GM19324 (cell line): ENCODE measurements around the gene CATSPERZ.
A peak's percentile ranks its signal among the peaks of the same experiment; 100 is the strongest.

Experiments
- ATAC-seq: cut with Tn5 transposase; IDR thresholded peaks from one replicate; pipeline ENCODE4 v1.9.1; 2021; ENCODE audit warnings: mild to moderate bottlenecking, moderate library complexity; ENCODE audit not compliant: unreplicated experiment, low FRiP score

CATSPERZ gene

GRCh38 chr11:64263021-64263946, 36.9 kb upstream of the CATSPERZ start:
- ATAC-seq: no peak

DNA sequence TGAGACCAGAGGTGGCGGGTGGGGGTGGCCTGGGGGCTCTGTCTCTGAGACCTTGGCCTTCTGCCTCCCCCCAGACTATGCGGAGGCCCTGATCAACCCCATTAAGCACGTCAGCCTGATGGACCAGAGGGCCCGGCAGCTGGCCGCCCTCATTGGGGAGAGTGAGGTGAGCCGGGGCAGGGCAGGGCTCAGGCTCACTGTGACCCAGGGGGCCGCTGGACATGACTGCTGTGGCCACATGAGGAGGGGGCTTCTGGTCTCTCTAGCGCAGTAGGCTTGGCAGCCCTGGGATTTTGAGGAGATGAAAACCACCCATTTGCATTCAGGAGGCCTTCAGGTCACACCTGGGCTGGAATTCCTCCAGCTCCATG, 36.2 kb upstream of the CATSPERZ start:
- ATAC-seq: no peak

GRCh38 chr11:64264371-64264852, 35.7 kb upstream of the CATSPERZ start:
- no peak for ATAC-seq

- ATAC-seq: no peak
Measured at GRCh38 chr11:64265176-64266160, 34.7 kb upstream of the CATSPERZ start.

DNA sequence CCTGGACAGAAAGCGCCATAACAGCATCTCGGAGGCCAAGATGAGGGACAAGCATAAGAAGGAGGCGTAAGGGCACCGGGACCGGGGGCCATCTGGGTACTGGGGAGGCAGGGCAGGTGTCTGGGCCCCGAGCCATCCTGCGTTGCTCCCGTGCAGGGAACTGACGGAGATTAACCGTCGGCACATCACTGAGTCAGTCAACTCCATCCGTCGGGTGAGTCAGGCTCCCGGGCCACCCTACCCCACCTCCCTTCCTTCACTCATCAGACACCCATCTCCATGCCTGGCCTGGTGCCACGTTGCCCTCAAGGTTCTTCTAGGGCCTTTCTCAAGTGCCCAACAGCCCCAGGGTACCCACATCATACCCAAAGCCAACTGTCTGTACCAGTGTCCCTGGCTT, 33.8 kb upstream of the CATSPERZ start:
- ATAC-seq: no peak

DNA sequence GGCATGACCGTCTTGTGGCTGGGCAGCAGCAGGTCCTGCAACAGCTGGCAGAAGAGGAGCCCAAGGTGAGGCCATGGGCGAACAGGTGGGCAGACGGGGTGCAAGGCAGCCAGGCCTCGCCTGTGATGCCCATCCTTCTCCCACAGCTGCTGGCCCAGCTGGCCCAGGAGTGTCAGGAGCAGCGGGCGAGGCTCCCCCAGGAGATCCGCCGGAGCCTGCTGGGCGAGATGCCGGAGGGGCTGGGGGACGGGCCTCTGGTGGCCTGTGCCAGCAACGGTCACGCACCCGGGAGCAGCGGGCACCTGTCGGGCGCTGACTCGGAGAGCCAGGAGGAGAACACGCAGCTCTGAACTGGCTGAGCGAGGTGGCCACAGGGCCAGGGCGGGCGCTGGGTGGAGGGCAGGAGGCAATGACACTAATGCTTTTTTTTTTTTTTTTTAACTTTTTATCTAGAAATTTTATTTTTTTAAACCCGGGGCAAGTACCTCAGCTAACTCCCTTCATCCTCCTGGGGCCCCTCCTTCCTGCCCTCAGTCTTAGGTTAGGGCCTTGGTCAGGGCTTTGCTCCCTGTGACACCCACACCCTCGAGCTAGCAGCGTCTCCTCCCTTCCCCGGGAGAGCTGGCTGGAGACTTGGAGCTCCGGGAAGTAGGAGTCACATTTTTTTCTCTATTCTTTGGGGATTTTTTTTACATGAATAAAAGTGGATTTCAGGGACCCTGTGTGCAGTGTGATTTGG, 32.8 kb upstream of the CATSPERZ start:
- no peak for ATAC-seq

DNA sequence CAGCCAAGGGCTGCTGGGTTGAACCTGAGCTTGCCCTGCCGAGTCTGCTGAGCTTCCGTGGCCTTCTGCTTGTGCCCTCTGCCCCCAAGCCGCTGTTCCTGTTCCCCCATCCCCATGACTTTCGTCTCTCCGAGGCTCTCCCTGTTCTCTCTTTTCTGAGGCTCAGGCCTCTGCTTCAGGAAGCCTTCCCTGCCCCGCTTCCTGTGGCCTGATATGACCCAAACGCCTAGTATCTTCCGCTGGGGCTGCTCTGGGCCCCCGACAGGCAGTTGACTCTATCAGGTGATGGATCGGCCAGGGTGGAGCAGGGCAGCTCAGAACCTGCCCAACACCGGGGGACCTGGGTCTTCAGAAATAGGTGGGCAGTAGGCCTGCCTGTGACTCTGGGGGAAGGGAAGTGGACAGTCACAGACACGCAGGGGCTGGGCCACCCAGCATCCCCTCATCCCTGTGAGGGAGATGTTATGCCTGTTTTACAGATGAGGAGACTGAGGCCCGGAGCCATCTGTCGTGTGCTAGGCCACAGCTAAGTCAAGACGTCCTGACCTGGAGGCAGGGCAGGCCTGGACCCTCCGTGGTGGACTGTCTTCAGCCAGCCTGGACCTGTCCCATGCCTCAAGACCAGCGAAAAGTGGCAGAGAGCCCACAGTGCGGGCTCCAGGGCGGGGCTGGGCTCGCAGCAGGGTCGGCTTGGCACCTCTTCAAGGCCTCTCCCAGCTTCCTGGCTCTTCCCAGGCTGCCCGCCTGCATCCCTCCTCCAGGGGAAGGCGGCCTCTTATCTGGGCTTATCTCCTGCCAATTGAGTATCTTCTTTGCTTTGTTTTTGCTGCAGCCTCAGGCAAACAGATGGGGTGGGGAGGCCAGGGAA, 31.9 kb upstream of the CATSPERZ start:
- ATAC-seq: no peak

DNA sequence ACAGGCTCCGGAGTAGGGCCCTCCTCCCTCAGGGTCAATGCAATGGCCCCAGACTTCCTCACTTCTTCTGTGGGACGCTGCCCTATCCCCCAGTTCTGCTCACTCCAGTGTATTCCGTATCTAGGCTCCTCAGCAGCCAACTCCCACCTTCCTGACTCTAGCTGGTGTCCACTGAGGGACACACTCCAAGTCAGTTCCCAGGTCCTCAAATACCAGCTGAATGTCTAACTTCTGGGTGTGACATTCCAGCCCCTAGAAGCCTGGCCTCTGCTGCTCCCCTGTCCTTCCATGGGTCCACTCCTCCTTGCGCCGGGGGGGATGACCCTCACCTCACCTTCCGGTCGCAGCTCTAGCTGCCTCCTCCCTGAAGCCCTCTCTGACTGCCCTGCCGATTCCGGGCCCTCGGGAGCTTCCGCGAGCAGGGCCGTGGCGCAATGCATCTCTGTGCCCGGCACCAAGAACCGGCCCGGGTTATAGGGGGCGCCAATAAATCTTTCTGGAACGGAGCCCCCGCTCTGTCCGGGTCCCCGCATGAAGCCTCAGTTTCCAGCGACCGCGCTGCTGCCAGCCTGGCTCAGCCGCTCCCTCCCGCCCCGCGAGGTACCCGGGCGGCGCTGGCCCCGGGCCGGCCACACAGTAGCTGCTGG, 31.1 kb upstream of the CATSPERZ start:
- ATAC-seq: peak; percentile 18

DNA sequence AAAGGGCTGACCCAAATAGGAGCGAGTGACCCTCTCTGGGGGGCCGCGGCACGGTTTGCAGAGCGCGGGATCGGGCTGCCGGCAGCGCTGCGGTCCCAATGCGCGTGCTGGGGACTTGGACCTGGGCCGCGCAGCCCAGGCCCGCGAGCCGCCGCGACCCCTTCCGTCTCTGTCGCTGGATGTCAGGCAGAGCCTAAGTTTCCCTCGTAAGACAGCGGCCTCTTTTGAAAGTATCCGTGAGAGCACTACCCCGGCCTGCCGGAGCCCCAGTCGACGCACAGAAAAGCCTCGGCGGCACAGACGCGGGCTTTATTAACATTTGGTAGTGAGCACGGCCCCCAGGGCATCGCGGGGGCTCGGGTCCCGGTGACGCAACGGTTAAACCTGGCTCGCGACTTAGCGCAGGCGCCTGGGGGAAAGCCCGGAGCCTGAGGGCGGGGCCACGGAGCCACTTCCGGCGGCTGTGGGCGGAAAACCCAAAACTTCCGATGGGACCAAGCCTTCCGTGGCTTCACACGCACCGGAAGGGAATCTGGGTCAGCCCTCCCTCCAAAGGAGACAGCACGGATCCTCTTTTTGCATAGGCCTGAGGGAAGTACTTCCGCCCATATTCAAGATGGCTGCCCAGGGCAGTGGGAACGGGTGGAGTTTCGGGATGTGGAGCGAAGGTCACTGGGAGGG, 30.5 kb upstream of the CATSPERZ start:
- ATAC-seq: peak; percentile 81

GRCh38 chr11:64275031-64275800, 24.9 kb upstream of the CATSPERZ start:
- no peak for ATAC-seq

GRCh38 chr11:64275841-64276240, 24.3 kb upstream of the CATSPERZ start:
- no peak for ATAC-seq

DNA sequence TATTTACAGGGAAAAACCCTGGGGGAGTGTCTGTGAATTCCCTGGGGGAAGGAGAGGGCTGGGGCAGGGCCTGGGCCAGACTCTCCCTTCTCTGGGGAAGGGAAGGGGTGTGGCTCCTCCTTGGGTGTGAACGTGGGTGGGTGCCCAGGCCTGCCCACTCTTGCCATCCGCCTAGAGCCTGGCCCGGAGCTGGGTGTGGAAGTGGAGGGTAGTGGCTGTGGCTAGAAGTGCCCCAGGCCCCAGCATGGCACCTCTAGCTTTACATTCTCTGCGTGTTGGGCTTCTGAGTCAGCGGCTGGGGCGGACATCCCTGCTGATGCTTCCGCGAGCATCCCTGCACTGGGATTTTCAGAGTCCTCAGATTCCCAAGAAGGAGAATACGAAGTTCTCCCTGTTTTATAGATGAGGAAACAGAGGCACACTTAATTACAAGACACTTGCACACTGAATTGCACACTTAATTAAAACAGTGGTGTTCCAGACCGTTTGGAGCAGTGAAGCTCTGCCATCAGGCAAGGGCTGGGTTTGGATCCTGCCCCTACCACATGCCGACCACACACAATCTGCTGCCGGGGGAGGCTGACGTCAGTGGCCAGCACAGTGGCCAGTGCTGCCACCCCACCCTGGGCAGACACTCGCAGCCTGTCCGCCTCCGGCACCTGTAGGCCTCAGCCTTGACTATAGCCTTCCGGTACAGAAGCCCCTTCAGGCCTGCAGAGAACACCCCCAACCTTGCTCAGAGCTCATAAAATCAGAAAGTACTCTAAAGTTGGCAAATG, 23.3 kb upstream of the CATSPERZ start:
- no peak for ATAC-seq

GRCh38 chr11:64278576-64279190, 21.5 kb upstream of the CATSPERZ start:
- ATAC-seq: no peak

DNA sequence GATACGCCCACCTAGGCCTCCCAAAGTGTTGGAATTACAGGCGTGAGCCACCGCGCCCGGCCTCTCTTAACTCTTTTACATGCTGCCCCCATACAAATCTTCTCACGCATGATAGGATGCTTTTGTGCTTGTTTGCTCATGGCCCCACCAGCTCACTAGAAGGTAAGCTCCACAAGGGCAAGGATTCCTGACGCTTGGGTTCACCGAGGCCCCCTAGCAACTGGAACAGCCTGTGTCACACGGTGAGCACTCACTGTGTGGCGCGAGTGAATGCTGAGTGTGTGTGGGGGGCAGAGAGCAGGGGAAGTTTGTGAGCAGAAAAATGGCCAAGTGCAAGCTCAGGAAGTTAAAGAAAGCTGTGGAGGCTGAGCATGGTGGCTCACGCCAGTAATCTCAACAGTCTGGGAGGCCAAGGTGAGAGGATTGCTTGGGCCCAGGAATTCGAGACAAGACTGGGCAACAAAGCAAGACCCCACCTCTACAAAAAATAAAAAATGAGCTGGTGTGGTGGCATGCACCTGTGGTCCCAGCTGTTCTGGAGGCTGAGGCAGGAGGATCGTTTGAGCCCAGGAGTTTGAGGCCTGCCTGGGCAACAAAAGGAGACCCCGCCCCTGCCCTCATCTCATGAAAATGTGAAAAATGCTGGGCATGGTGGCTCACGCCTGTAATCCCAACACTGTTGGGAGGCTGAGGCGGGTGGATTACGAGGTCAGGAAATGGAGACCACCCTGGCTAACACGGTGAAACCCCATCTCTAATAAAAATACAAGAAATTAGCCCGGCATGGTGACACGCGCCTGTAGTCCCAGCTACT, 18.0 kb upstream of the CATSPERZ start:
- ATAC-seq: no peak

DNA sequence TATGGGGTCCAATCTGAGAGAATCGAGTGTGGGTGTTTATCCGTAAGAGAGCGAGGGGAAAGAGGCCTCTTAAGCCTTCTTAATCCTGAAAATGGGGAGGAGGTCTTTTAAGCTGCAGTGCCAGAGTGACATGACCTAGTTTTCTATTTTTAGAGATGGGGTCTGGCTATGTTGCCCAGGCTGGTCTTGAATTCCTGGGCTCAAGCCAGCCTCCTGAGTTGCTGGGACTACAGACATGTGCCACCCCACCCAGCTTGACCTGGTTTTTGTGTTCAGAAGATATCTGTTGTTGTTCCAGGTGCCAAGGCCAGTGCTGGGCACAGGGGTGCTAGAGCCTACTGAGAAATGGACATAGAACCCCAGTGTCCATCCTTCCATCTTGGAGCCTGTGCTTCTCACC, 17.1 kb upstream of the CATSPERZ start:
- no peak for ATAC-seq
